Body of pancreas (tissue), 4 donors: Measurements from ENCODE around the gene PHF3. TPM values are rescaled to one million over a fixed set of nuclear protein-coding genes. Genes with fewer than 3 reads are reported as not detected.
"Not testable (repeated sequence)": the region's sequence is repeated elsewhere in the genome, so short reads cannot be mapped to it uniquely, and the experiment has no call there.

Experiments
- ATAC-seq: fragments of 150-250 bp; one replicate; pipeline ENCODE4 v1.9.1; 2016
- DNase-seq, 4 donors: peaks; one replicate each; pipeline ENCODE4 v3.0.0-alpha.2; 2019
- H3K27ac ChIP-seq, 4 donors: fragments of 200-600 bp; sonication (generic); 1 replicate in 3 of 4; 2 replicates in 1 of 4; pipeline versions ENCODE4 v1.5.1 to v1.6.1; 2016 to 2019; ENCODE audit warnings: mild to moderate bottlenecking in 1 of 4, mixed read lengths in 1 of 4, moderate library complexity in 1 of 4
- H3K27me3 ChIP-seq, 2 donors: fragments of 200-600 bp; sonication (generic); one replicate each; pipeline ENCODE4 v1.6.0; 2016; ENCODE audit warnings: mild to moderate bottlenecking in 1 of 2
- H3K36me3 ChIP-seq, 2 donors: fragments of 200-600 bp; sonication (generic); replicated peaks in 1 of 2; 2 replicates each; pipeline ENCODE4 v1.5.1; 2016; ENCODE audit warnings: low read depth in 2 of 2; ENCODE audit not compliant: insufficient read depth in 1 of 2
- H3K4me1 ChIP-seq: fragments of 200-600 bp; sonication (generic); one replicate; pipeline ENCODE4 v1.6.0; 2016
- H3K4me3 ChIP-seq, 2 donors: fragments of 200-600 bp; sonication (generic); 1 replicate in 1 of 2; 2 replicates in 1 of 2; pipeline ENCODE4 v1.5.1; 2016 to 2019
- H3K9me3 ChIP-seq, 3 donors: fragments of 200-600 bp; sonication (generic); 1 replicate in 2 of 3; 2 replicates in 1 of 3; pipeline ENCODE4 v1.5.1; 2016
- POLR2A ChIP-seq, 3 donors: fragments of 450-650 bp; IDR thresholded peaks; one replicate each; pipeline ENCODE4 v1.6.1; 2016; ENCODE audit warnings: antibody characterized with exemption in 3 of 3, mild to moderate bottlenecking in 2 of 3
- WGBS, 2 donors: methylation state at CpG; one replicate each; pipeline ENCODE4 v1.1.5; 2017; 5-methylcytosine and 5-hydroxymethylcytosine counted together
- intact Hi-C: fragments of 100-400 bp; cut with DNase I; formaldehyde crosslinking; loops from one replicate; pipeline ENCODE4 v1.15.1; 2023
- total RNA-seq, 2 donors: library from RNA; depleted of rRNA; stranded (reverse); fragments of >200 nt; gene quantifications; one replicate each; pipeline ENCODE4 v1.1.0, GENCODE V29; 2016
- TF ChIP-seq, protein P1 (sequence below), 7 experiments: fragments of 450-650 bp in 4 of 7; fragments of 200-600 bp in 3 of 7; sonication (generic) in 3 of 7; IDR thresholded peaks; one replicate each; pipeline ENCODE4 v1.5.1; 2016 to 2019; ENCODE audit warnings: antibody characterized with exemption in 7 of 7

PHF3 gene
- total RNA-seq, 2 donors from 2014 or later, result 40.9 to 55.0 TPM

DNA sequence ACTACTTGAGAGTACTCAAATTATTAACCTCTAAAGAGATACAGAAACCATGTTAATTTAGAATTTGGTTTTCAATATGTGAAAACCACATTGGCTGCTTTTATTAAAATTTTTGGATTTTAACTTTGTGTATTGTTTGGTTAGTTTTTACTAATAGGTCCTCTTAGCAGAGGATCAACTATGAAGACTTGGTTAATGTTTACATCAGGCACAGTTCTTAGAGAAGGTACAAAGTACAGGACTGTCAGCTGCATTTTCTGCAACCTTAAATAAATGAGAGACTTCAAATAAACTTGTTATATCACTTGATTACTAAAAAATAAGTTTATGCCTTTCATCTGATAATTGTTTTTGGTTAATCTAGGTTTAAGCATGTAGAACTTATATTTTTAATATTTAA lies 89.1 kb downstream of the PHF3 start:
- Histone ChIP-seq H3K27ac (no peak overlapping the region), H3K36me3 (no peaks in the 10 kb centered on the region), H3K27me3 (no peaks in the 10 kb centered on the region), H3K4me1 (peaks cover 8% of the 10 kb centered on the region), H3K4me3 (no peak overlapping the region), H3K9me3 (no peaks in the 10 kb centered on the region)
- ATAC-seq, result no peak
- intact Hi-C loops, result no loop called here
- TF ChIP-seq, protein P1, sequence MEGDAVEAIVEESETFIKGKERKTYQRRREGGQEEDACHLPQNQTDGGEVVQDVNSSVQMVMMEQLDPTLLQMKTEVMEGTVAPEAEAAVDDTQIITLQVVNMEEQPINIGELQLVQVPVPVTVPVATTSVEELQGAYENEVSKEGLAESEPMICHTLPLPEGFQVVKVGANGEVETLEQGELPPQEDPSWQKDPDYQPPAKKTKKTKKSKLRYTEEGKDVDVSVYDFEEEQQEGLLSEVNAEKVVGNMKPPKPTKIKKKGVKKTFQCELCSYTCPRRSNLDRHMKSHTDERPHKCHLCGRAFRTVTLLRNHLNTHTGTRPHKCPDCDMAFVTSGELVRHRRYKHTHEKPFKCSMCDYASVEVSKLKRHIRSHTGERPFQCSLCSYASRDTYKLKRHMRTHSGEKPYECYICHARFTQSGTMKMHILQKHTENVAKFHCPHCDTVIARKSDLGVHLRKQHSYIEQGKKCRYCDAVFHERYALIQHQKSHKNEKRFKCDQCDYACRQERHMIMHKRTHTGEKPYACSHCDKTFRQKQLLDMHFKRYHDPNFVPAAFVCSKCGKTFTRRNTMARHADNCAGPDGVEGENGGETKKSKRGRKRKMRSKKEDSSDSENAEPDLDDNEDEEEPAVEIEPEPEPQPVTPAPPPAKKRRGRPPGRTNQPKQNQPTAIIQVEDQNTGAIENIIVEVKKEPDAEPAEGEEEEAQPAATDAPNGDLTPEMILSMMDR (IDR thresholded peaks at IDR 0.05), result no peak
- TF ChIP-seq POLR2A (IDR thresholded peaks at IDR 0.05), result no peak
- no peak for DNase-seq

DNA sequence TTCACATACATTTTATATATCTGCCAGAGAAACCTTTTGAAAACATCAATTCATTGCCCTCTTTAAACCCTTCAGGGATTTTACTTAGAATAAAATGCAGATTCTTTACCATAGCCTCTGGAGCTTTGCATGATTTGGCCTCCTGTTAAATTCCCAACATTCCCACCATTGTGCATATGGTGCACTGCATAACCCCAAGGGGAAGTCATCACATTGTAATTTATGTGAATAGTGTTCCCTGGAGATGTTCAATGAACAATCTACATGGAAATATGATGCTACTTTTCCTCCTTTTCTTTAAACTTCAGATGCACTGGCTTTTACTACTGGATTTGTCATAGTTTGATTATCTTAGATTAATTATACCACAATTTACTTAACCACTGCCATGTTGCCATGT lies 94.7 kb downstream of the PHF3 start:
- ATAC-seq, result no peak

DNA sequence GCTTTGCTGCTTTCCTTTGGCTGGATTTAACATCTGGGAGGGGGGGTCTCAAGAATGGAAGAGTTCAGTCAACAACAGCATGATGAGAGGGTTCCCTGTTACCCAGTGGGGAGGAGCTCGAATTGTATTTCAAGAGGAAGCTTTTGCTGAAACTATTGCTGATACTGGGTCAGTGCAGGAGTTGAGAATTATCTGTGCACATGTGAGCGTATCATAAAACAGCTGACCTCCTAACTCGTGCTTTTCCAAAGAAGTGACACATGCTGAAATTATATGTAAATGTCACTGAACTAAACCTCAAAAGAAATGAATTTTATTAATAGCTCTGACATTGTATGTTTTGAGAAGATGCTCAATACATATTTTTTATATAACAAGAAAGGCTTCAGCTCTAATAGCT lies 96.3 kb downstream of the PHF3 start:
- ATAC-seq (no peak), DNase-seq (no peak)
- Histone ChIP-seq H3K36me3 (no peaks in the 10 kb centered on the region), H3K4me1 (no peaks in the 10 kb centered on the region), H3K9me3 (no peaks in the 10 kb centered on the region), H3K27me3 (no peaks in the 10 kb centered on the region), H3K27ac (no peak overlapping the region), H3K4me3 (no peak overlapping the region)
- WGBS, 2 donors, result 84 to 91% methylated on average over 3 of the region's 3 CpGs
- intact Hi-C loops, result no loop called here
- TF ChIP-seq POLR2A (IDR thresholded peaks at IDR 0.05), result no peak
- TF ChIP-seq, protein P1 (IDR thresholded peaks at IDR 0.05), result no peak

More for the DNA sequence above, 94.7 kb downstream of the PHF3 start:
- no peaks in the 10 kb centered on the region for H3K36me3 ChIP-seq
- DNase-seq, result no peak
- H3K27me3 ChIP-seq, result no peaks in the 10 kb centered on the region
- H3K9me3 ChIP-seq, result no peaks in the 10 kb centered on the region
- intact Hi-C loops, result no loop called here
- H3K4me3 ChIP-seq, result no peak overlapping the region
- no peak for TF ChIP-seq POLR2A (IDR thresholded peaks at IDR 0.05)
- TF ChIP-seq, protein P1 (IDR thresholded peaks at IDR 0.05), result no peak
- no peak overlapping the region for H3K27ac ChIP-seq
- H3K4me1 ChIP-seq, result no peaks in the 10 kb centered on the region

DNA sequence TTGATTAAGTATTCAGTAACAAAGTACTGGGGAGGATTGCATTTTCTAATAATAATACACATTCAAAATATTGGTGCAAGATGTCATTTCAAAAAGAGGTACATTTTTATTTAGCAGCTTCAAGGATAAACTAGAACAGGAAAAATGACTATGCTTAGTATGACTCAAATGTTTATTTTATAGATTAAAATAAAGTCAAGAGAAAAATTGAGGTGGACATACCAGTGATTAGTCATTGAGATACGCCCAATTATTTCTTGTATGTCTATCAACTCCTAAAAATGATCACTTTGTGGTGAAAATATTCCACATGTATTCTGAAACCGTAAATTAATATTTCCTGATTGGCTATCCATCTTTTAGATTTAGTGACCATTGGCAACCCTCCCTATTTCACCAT lies 96.7 kb downstream of the PHF3 start:
- TF ChIP-seq, protein P1 (IDR thresholded peaks at IDR 0.05), result no peak
- no peak for TF ChIP-seq POLR2A (IDR thresholded peaks at IDR 0.05)
- DNase-seq (no peak), ATAC-seq (no peak)
- Histone ChIP-seq H3K4me1 (no peaks in the 10 kb centered on the region), H3K36me3 (no peaks in the 10 kb centered on the region), H3K4me3 (no peak overlapping the region), H3K27me3 (no peaks in the 10 kb centered on the region), H3K27ac (no peak overlapping the region), H3K9me3 (no peaks in the 10 kb centered on the region)
- 90 to 94% methylated on average over 2 of the region's 2 CpGs for WGBS, 2 donors
- intact Hi-C loops, result no loop called here

DNA sequence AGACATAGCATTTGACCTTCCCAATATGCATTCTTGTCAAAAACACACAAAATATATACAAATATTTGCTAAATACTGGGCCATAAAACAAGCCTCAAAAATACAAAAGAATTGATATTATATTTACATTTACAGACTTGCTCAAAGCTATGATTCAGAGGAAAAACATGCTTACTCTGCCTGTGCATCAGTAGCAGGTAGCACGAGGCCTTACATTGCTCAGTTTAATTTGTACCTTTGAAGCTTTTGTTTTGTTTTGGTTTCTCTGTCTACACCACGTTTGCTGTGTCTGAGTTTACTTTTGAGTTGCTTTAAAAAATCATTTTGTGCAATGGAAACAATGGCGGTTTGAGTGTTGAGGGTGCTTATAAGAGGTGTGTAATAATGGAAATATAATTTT lies 99.3 kb downstream of the PHF3 start:
- intact Hi-C loops, result no loop called here
- Histone ChIP-seq H3K4me3 (no peak overlapping the region), H3K27me3 (no peaks in the 10 kb centered on the region), H3K36me3 (no peaks in the 10 kb centered on the region), H3K27ac (no peak overlapping the region), H3K9me3 (no peaks in the 10 kb centered on the region), H3K4me1 (no peaks in the 10 kb centered on the region)
- ATAC-seq (no peak), DNase-seq (no peak)
- TF ChIP-seq POLR2A (IDR thresholded peaks at IDR 0.05), result no peak
- TF ChIP-seq, protein P1 (IDR thresholded peaks at IDR 0.05), result no peak
- 83 to 85% methylated on average over 3 of the region's 3 CpGs for WGBS, 2 donors

DNA sequence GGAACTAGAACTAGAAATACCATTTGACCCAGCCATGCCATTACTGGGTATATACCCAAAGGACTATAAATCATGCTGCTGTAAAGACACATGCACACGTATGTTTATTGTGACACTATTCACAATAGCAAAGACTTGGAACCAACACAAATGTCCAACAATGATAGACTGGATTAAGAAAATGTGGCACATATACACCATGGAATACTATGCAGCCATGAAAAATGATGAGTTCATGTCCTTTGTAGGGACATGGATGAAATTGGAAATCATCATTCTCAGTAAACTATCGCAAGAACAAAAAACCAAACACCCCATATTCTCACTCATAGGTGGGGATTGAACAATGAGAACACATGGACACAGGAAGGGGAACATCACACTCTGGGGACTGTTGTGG lies 102.6 kb downstream of the PHF3 start:
- H3K9me3 ChIP-seq, H3K4me3 ChIP-seq, H3K27me3 ChIP-seq, DNase-seq, ATAC-seq, H3K4me1 ChIP-seq, intact Hi-C loops, H3K27ac ChIP-seq, H3K36me3 ChIP-seq: not testable (repeated sequence)
- WGBS, 2 donors, result 91 to 96% methylated on average over 2 of the region's 2 CpGs
